ENCODE measurements around the gene PKD1L1. TPM values are rescaled to one million over a fixed set of nuclear protein-coding genes. Genes with fewer than 3 reads are reported as not detected.

PKD1L1 gene
- total RNA-seq, 1 experiment from 2014 or later, result 0.17 TPM

GRCh38 chr7:47940088-47941013, 7.9 kb downstream of the PKD1L1 start:
- TF ChIP-seq EZH2phosphoT487 (IDR thresholded peaks at IDR 0.05; ENCODE audit: borderline replicate concordance), result no peak
- TF ChIP-seq YY1 (IDR thresholded peaks at IDR 0.05; ENCODE audit: extremely low read depth, insufficient replicate concordance, low read depth, low read length), result no peak
- no peak for TF ChIP-seq SIN3A (IDR thresholded peaks at IDR 0.05; ENCODE audit: low read depth)
- TF ChIP-seq, protein P1, sequence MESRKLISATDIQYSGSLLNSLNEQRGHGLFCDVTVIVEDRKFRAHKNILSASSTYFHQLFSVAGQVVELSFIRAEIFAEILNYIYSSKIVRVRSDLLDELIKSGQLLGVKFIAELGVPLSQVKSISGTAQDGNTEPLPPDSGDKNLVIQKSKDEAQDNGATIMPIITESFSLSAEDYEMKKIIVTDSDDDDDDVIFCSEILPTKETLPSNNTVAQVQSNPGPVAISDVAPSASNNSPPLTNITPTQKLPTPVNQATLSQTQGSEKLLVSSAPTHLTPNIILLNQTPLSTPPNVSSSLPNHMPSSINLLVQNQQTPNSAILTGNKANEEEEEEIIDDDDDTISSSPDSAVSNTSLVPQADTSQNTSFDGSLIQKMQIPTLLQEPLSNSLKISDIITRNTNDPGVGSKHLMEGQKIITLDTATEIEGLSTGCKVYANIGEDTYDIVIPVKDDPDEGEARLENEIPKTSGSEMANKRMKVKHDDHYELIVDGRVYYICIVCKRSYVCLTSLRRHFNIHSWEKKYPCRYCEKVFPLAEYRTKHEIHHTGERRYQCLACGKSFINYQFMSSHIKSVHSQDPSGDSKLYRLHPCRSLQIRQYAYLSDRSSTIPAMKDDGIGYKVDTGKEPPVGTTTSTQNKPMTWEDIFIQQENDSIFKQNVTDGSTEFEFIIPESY (IDR thresholded peaks at IDR 0.05; ENCODE audit: extremely low read depth, insufficient replicate concordance, low read length), result no peak
- TF ChIP-seq ATF3 (IDR thresholded peaks at IDR 0.05), result no peak
- TF ChIP-seq, protein P2, sequence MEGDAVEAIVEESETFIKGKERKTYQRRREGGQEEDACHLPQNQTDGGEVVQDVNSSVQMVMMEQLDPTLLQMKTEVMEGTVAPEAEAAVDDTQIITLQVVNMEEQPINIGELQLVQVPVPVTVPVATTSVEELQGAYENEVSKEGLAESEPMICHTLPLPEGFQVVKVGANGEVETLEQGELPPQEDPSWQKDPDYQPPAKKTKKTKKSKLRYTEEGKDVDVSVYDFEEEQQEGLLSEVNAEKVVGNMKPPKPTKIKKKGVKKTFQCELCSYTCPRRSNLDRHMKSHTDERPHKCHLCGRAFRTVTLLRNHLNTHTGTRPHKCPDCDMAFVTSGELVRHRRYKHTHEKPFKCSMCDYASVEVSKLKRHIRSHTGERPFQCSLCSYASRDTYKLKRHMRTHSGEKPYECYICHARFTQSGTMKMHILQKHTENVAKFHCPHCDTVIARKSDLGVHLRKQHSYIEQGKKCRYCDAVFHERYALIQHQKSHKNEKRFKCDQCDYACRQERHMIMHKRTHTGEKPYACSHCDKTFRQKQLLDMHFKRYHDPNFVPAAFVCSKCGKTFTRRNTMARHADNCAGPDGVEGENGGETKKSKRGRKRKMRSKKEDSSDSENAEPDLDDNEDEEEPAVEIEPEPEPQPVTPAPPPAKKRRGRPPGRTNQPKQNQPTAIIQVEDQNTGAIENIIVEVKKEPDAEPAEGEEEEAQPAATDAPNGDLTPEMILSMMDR (IDR thresholded peaks at IDR 0.05 in 2 of 3, conservative IDR thresholded peaks at IDR 0.05 in 1 of 3; ENCODE audit: borderline replicate concordance in 1 of 3, insufficient read depth in 1 of 3, low read depth in 2 of 3, low read length in 2 of 3), result no peak
- no peak for TF ChIP-seq RAD21 (IDR thresholded peaks at IDR 0.05; ENCODE audit: low read depth)
- TF ChIP-seq SRF (IDR thresholded peaks at IDR 0.05; ENCODE audit: low read depth), result no peak
- no peak for TF ChIP-seq ZNF274 (IDR thresholded peaks at IDR 0.05; ENCODE audit: low read depth, low read length)
- no peak for TF ChIP-seq ZFX (IDR thresholded peaks at IDR 0.05)
- TF ChIP-seq TCF7L2 (IDR thresholded peaks at IDR 0.05; ENCODE audit: borderline replicate concordance, extremely low read depth, insufficient read depth, insufficient read length), result no peak
- no peak for TF ChIP-seq SP1 (IDR thresholded peaks at IDR 0.05; ENCODE audit: low read depth)
- TF ChIP-seq CBX3 (IDR thresholded peaks at IDR 0.05; ENCODE audit: low read depth), result no peak
- no peak for TF ChIP-seq EGR1 (IDR thresholded peaks at IDR 0.05; ENCODE audit: low read depth)
- no peak for TF ChIP-seq POLR2A (IDR thresholded peaks at IDR 0.05; ENCODE audit: borderline replicate concordance, extremely low read depth, insufficient read depth, insufficient read length)
- TF ChIP-seq JUND (IDR thresholded peaks at IDR 0.05), result no peak
- no peak for TF ChIP-seq EZH2 (IDR thresholded peaks at IDR 0.05)
- DNase-seq (ENCODE audit: low read depth, low spot score), result no peak
- RAD21 ChIA-PET (ENCODE audit: low non-redundant PET in 1 of 2, low total read pairs in 2 of 2, uncharacterized antibody in 2 of 2, unreplicated experiment in 2 of 2), result no interaction called here
- no peaks in the 10 kb centered on the region for H3K9me3 ChIP-seq (ENCODE audit: control insufficient read depth in 1 of 2, insufficient read depth in 1 of 2, low read depth in 1 of 2, low read length in 2 of 2)
- intact Hi-C loops (cut with micrococcal nuclease), result loop anchor here (10.0 kb wide), 1 partner anchor 1914 kb away; no protein-coding TSS in a partner anchor
- no peak overlapping the region for H3K27ac ChIP-seq (ENCODE audit: low read depth, low read length)
- no peaks in the 10 kb centered on the region for H4K20me1 ChIP-seq (ENCODE audit: insufficient read depth)
- H3K9me2 ChIP-seq (ENCODE audit: insufficient read depth), result no peaks in the 10 kb centered on the region
- H3K9ac ChIP-seq (ENCODE audit: low read length), result no peak overlapping the region
- CTCF ChIA-PET, result interaction anchor here (2.6 kb wide), 1 partner anchor 674 kb away, joined by 15 read pairs; no protein-coding TSS in a partner anchor
- H3K4me1 ChIP-seq (ENCODE audit: control insufficient read depth in 1 of 2, insufficient read depth in 2 of 2, low read length in 2 of 2), result peaks cover 0 to 9% of the 10 kb centered on the region in 2 experiments; a peak in 2 of 4 replicates
- no peak for ATAC-seq
- no peaks in the 10 kb centered on the region for H3K36me3 ChIP-seq (ENCODE audit: control insufficient read depth in 1 of 2, insufficient read depth in 2 of 2, low read length in 2 of 2)
- no peak overlapping the region for H2AFZ ChIP-seq (ENCODE audit: low read depth, low read length, poor library complexity, severe bottlenecking)
- H3K4me2 ChIP-seq (ENCODE audit: low read length), result no peak overlapping the region
- no peak overlapping the region for H3K4me3 ChIP-seq (replicated peaks in 1 of 2; ENCODE audit: low read depth in 1 of 2, low read length in 2 of 2)
- BruUV-seq (replicated peaks), result no TSS peak
- H3K79me2 ChIP-seq (ENCODE audit: insufficient read depth, low read length), result no peaks in the 10 kb centered on the region
- POLR2A ChIA-PET, result no interaction called here
- no peaks in the 10 kb centered on the region for H3K27me3 ChIP-seq (ENCODE audit: insufficient read depth, low read length)

All from HCT116 (cell line).